ENCODE measurements around the gene GALNT18. TPM values are rescaled to one million over a fixed set of nuclear protein-coding genes. Genes with fewer than 3 reads are reported as not detected.

The GALNT18 gene
- total and polyA plus RNA-seq, 7 donors = 4.6 to 32.4 (median 8.3) TPM

DNA sequence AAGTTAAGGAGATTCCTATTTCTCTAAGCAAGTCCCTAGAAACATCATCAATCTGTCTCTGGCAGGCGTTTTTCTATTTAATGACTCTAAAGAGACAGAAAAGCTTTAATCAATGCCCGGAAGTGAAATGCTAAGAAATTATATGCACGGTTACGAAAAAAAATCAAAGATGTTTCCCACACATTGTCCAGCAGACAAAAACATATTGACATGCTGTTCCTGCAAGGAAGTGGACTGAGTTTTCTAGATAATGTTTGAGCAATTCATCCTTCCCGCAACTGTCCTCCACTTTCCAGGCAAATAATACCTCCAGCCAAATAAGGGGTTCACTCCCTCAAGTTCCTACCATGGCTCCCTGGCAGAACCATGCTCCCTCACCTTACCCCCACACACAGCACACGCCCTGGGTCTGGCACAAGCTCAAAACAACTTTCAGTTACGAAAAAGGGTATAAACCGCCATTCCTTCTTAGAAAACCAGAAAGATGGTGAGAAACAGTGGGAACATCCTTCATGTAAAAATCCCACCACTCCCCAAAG, 29.6 kb downstream of the GALNT18 start:
- WGBS, 3 donors = 65 to 81% (median 76%) methylated on average over 8 of the region's 8 CpGs
- ATAC-seq (no peak), DNase-seq (no peak)
- TF ChIP-seq, protein P1, sequence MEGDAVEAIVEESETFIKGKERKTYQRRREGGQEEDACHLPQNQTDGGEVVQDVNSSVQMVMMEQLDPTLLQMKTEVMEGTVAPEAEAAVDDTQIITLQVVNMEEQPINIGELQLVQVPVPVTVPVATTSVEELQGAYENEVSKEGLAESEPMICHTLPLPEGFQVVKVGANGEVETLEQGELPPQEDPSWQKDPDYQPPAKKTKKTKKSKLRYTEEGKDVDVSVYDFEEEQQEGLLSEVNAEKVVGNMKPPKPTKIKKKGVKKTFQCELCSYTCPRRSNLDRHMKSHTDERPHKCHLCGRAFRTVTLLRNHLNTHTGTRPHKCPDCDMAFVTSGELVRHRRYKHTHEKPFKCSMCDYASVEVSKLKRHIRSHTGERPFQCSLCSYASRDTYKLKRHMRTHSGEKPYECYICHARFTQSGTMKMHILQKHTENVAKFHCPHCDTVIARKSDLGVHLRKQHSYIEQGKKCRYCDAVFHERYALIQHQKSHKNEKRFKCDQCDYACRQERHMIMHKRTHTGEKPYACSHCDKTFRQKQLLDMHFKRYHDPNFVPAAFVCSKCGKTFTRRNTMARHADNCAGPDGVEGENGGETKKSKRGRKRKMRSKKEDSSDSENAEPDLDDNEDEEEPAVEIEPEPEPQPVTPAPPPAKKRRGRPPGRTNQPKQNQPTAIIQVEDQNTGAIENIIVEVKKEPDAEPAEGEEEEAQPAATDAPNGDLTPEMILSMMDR (IDR thresholded peaks at IDR 0.05) = no peak
- Histone ChIP-seq H3K4me1 (no peaks in the 10 kb centered on the region), H3K4me3 (no peak overlapping the region), H3K27ac (no peak overlapping the region), H3K9me3 (no peaks in the 10 kb centered on the region), H3K27me3 (ENCODE audit: insufficient read depth in 3 of 3, low read length in 2 of 3) (no peaks in the 10 kb centered on the region), H3K36me3 (ENCODE audit: insufficient read depth in 1 of 2, low read depth in 1 of 2) (no peaks in the 10 kb centered on the region)
- intact Hi-C loops (cut with DNase I) = no loop called here

DNA sequence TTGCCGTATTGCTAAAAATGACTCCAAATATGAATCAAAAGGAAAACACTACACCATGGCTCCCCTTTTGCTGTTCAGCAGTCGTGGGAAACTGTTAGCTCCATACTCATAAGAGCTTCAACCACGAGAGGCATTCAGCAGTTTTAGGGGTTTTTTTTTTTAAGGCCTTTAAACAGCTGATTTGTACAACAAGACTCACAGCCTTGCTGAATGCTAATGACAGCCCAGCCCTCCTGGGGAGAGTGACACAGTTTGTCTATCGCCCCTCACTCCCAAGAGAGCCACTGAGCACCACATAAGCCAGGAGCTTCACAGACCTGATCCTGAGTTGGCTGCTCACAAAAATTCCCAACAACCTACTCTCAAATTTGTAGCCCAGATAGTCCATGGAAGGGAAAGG, 32.4 kb downstream of the GALNT18 start:
- intact Hi-C loops (cut with DNase I) = no loop called here
- DNase-seq (no peak), ATAC-seq (no peak)
- H3K4me3 ChIP-seq = no peak overlapping the region
- H3K36me3 ChIP-seq (ENCODE audit: insufficient read depth in 1 of 2, low read depth in 1 of 2) = no peaks in the 10 kb centered on the region
- no peaks in the 10 kb centered on the region for H3K27me3 ChIP-seq (ENCODE audit: insufficient read depth in 3 of 3, low read length in 2 of 3)
- H3K27ac ChIP-seq = no peak overlapping the region
- TF ChIP-seq, protein P1 (IDR thresholded peaks at IDR 0.05) = no peak
- H3K4me1 ChIP-seq = peaks cover 5% of the 10 kb centered on the region
- 63 to 75% (median 70%) methylated on average over 4 of the region's 4 CpGs for WGBS, 3 donors
- H3K9me3 ChIP-seq = no peaks in the 10 kb centered on the region

DNA sequence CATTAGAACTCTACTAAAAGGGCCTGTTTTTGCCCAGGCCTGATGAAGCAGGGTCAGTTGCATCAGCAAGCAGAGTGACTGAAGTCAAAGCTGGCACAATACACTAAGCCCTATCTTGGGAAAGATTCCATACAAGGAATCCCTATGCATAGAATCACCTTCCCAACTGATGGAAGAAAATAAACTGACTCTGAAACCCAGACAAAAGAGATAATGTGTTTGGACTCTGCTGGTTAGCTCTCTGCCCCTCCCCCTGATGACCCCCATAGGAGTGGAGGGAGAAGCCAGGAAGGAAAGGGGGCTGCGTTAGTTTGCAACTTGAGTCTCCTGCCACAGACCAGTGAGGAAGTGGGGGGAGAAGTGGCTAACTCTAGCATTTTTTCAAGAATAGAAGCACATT, 32.9 kb downstream of the GALNT18 start:
- H3K4me1 ChIP-seq = peaks cover 7% of the 10 kb centered on the region
- H3K4me3 ChIP-seq = no peak overlapping the region
- no peak for ATAC-seq
- intact Hi-C loops (cut with DNase I) = no loop called here
- no peak overlapping the region for H3K27ac ChIP-seq
- TF ChIP-seq, protein P1 (IDR thresholded peaks at IDR 0.05) = no peak
- no peaks in the 10 kb centered on the region for H3K9me3 ChIP-seq
- no peak for DNase-seq
- no peaks in the 10 kb centered on the region for H3K27me3 ChIP-seq (ENCODE audit: insufficient read depth in 3 of 3, low read length in 2 of 3)
- 65 to 71% (median 67%) methylated on average over 1 of the region's 1 CpG for WGBS, 3 donors
- H3K36me3 ChIP-seq (ENCODE audit: insufficient read depth in 1 of 2, low read depth in 1 of 2) = no peaks in the 10 kb centered on the region

DNA sequence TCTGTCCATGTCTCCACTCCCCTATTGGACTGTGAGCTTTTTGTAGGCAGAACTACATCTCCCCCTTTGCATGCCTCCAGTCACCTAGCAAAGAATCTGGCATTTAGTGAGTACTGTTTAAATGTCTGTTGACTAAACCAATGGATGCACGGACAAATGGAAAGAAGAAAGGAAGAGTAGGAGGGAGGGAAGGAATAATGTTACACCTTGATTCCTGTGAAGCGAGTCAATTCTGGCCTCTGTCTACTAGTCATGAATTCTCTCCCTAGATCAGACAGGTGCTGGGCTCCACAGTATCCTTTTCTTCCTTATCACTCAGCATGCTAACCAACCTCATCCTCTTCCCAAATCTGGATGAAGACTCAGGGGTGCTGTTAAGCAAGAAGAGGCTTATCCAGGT, 33.6 kb downstream of the GALNT18 start:
- 87 to 100% (median 90%) methylated on average over 2 of the region's 2 CpGs for WGBS, 3 donors
- DNase-seq = no peak
- Histone ChIP-seq H3K27me3 (ENCODE audit: insufficient read depth in 3 of 3, low read length in 2 of 3) (no peaks in the 10 kb centered on the region), H3K27ac (no peak overlapping the region), H3K4me3 (no peak overlapping the region), H3K4me1 (peaks cover 7% of the 10 kb centered on the region), H3K9me3 (no peaks in the 10 kb centered on the region), H3K36me3 (ENCODE audit: insufficient read depth in 1 of 2, low read depth in 1 of 2) (no peaks in the 10 kb centered on the region)
- intact Hi-C loops (cut with DNase I) = no loop called here
- ATAC-seq = no peak
- TF ChIP-seq, protein P1 (IDR thresholded peaks at IDR 0.05) = no peak

DNA sequence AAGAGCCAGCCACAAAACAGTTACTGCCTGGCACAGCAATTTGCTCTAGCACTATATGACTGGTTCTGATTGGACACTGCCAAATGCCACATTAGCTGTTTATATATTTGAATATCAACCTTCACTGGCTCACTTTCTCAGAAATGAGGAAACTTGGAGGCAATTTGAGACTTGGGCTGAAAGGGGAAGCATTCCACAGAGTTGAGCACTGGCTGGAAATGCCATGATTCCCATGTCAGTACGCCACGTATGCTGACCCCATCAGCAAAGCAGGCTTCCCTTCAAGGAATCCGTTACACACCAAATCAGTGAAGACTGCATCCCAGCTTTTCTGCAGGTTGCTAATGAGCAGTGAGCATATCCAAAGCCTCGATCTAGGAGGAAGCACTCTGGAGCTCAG, 34.7 kb downstream of the GALNT18 start:
- TF ChIP-seq, protein P1 (IDR thresholded peaks at IDR 0.05) = no peak
- H3K4me1 ChIP-seq = peaks cover 7% of the 10 kb centered on the region
- WGBS, 3 donors = 81 to 91% (median 89%) methylated on average over 4 of the region's 4 CpGs
- DNase-seq (no peak), ATAC-seq (no peak)
- no peak overlapping the region for H3K4me3 ChIP-seq
- no peaks in the 10 kb centered on the region for H3K36me3 ChIP-seq (ENCODE audit: insufficient read depth in 1 of 2, low read depth in 1 of 2)
- H3K27me3 ChIP-seq (ENCODE audit: insufficient read depth in 3 of 3, low read length in 2 of 3) = no peaks in the 10 kb centered on the region
- no peaks in the 10 kb centered on the region for H3K9me3 ChIP-seq
- no peak overlapping the region for H3K27ac ChIP-seq
- intact Hi-C loops (cut with DNase I) = no loop called here
